ENCODE data around the gene EHD2. TPM values are rescaled to one million over a fixed set of nuclear protein-coding genes. Genes with fewer than 3 reads are reported as not detected.

The EHD2 gene
- total and polyA plus RNA-seq, 2 of the 13 experiments (the other 11 are each of a cell fraction or from before 2014, with no cell fraction given) = 0.09 to 0.28 TPM

DNA sequence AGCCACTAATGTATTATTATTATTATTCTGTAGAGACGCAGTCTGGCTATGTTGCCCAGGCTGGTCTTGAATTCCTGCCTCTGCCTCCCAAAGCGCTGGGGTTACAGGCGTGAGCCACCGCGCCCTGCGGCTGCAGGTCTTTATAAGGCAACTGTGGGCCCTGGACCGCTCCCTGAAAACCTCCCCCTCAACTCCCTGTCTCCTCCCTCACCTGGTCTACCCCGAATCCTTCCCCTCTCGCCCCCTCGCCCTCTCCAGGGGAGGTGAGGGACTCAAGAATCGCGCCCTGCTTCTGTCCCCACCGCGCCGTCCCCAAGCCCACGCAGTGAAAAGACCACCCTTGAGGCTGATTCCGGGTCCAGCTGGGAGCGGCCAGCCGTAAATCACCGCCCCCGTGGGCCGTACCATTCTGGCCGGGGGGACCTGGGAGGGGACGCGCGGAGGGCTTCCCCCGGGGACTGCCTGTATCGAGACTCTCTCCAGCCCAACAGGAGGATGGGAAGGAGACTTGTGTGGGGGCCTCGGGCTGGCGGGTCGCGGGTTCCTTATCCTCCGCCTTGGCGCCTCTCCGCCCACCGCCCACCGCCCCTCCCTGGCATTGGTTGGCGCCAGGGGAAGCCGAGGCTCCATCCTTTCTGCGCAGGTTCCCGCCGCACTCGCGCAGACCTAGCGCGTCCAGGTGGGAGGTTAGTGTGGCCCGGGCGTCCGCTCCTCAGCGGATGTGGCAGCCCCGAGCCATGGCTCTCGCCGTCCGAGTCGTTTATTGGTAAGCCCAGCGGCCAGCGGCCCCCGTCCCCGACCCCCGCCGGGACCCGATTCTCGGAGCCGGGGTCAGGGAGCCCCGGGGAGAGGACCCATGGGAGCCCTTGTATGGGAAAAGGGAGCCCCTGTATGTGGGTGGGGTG is 65.1 kb downstream of the EHD2 start, which contains the start of gene SELENOW (continued):
- TF ChIP-seq, protein P1, sequence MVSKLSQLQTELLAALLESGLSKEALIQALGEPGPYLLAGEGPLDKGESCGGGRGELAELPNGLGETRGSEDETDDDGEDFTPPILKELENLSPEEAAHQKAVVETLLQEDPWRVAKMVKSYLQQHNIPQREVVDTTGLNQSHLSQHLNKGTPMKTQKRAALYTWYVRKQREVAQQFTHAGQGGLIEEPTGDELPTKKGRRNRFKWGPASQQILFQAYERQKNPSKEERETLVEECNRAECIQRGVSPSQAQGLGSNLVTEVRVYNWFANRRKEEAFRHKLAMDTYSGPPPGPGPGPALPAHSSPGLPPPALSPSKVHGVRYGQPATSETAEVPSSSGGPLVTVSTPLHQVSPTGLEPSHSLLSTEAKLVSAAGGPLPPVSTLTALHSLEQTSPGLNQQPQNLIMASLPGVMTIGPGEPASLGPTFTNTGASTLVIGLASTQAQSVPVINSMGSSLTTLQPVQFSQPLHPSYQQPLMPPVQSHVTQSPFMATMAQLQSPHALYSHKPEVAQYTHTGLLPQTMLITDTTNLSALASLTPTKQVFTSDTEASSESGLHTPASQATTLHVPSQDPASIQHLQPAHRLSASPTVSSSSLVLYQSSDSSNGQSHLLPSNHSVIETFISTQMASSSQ (IDR thresholded peaks at IDR 0.05; ENCODE audit: low read depth) = peak; percentile 23; the same call in 1 of the 2 replicates
- TF ChIP-seq, protein P1 (CRISPR knock-in tag; IDR thresholded peaks at IDR 0.05; ENCODE audit: borderline replicate concordance) = no peak
- TF ChIP-seq KDM5B (CRISPR knock-in tag; IDR thresholded peaks at IDR 0.05; ENCODE audit: borderline replicate concordance) (peak; percentile 92), ELF1 (CRISPR knock-in tag; IDR thresholded peaks at IDR 0.05) (peak; percentile 70), ZNF543 (CRISPR knock-in tag; IDR thresholded peaks at IDR 0.05) (peak; percentile 75; the same call in 1 of the 2 replicates), RFXAP (CRISPR knock-in tag; IDR thresholded peaks at IDR 0.05; ENCODE audit: borderline replicate concordance) (0 out of 2 replicates have a peak, but pooled peaks have one; percentile 32), NFRKB (IDR thresholded peaks at IDR 0.05) (no peak), ZNF891 (CRISPR knock-in tag; IDR thresholded peaks at IDR 0.05) (peak; percentile 18; the same call in 1 of the 2 replicates), ZSCAN21 (CRISPR knock-in tag; IDR thresholded peaks at IDR 0.05; ENCODE audit: borderline replicate concordance) (peak; percentile 63; the same call in 1 of the 2 replicates), REXO4 (CRISPR knock-in tag; IDR thresholded peaks at IDR 0.05; ENCODE audit: borderline replicate concordance) (peak; percentile 73; the same call in 1 of the 2 replicates), ZNF501 (CRISPR knock-in tag; IDR thresholded peaks at IDR 0.05) (peak; percentile 94), HOXD1 (CRISPR knock-in tag; IDR thresholded peaks at IDR 0.05) (peak; percentile 78; the same call in 1 of the 2 replicates)
- TF ChIP-seq, protein P2, sequence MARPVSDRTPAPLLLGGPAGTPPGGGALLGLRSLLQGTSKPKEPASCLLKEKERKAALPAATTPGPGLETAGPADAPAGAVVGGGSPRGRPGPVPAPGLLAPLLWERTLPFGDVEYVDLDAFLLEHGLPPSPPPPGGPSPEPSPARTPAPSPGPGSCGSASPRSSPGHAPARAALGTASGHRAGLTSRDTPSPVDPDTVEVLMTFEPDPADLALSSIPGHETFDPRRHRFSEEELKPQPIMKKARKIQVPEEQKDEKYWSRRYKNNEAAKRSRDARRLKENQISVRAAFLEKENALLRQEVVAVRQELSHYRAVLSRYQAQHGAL (CRISPR knock-in tag; IDR thresholded peaks at IDR 0.05; ENCODE audit: not compliant biosample characterization) = peak; percentile 23
- TF ChIP-seq, protein P3, sequence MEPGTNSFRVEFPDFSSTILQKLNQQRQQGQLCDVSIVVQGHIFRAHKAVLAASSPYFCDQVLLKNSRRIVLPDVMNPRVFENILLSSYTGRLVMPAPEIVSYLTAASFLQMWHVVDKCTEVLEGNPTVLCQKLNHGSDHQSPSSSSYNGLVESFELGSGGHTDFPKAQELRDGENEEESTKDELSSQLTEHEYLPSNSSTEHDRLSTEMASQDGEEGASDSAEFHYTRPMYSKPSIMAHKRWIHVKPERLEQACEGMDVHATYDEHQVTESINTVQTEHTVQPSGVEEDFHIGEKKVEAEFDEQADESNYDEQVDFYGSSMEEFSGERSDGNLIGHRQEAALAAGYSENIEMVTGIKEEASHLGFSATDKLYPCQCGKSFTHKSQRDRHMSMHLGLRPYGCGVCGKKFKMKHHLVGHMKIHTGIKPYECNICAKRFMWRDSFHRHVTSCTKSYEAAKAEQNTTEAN (CRISPR knock-in tag; conservative IDR thresholded peaks at IDR 0.05) = peak; percentile 14; the same call in 1 of the 2 replicates
- TF ChIP-seq, protein P4, sequence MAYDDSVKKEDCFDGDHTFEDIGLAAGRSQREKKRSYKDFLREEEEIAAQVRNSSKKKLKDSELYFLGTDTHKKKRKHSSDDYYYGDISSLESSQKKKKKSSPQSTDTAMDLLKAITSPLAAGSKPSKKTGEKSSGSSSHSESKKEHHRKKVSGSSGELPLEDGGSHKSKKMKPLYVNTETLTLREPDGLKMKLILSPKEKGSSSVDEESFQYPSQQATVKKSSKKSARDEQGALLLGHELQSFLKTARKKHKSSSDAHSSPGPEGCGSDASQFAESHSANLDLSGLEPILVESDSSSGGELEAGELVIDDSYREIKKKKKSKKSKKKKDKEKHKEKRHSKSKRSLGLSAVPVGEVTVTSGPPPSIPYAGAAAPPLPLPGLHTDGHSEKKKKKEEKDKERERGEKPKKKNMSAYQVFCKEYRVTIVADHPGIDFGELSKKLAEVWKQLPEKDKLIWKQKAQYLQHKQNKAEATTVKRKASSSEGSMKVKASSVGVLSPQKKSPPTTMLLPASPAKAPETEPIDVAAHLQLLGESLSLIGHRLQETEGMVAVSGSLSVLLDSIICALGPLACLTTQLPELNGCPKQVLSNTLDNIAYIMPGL (CRISPR knock-in tag; IDR thresholded peaks at IDR 0.05; ENCODE audit: borderline replicate concordance in 1 of 2, low read depth in 1 of 2) = peak in 1 of 2 experiments; percentile 75; a peak in 2 of 4 replicates
- TF ChIP-seq, protein P5, sequence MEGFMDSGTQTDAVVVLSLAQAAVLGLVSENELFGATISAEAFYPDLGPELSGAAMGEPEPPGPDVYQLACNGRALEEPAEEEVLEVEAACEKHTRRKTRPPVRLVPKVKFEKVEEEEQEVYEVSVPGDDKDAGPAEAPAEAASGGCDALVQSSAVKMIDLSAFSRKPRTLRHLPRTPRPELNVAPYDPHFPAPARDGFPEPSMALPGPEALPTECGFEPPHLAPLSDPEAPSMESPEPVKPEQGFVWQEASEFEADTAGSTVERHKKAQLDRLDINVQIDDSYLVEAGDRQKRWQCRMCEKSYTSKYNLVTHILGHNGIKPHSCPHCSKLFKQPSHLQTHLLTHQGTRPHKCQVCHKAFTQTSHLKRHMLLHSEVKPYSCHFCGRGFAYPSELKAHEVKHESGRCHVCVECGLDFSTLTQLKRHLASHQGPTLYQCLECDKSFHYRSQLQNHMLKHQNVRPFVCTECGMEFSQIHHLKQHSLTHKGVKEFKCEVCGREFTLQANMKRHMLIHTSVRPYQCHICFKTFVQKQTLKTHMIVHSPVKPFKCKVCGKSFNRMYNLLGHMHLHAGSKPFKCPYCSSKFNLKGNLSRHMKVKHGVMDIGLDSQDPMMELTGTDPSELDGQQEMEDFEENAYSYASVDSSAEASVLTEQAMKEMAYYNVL (CRISPR knock-in tag; IDR thresholded peaks at IDR 0.05; ENCODE audit: borderline replicate concordance) = peak; percentile 41; the same call in 1 of the 2 replicates

All from HepG2 (cell line).